Astrocyte (in vitro differentiated cells and primary cell): ENCODE results near the gene CARD10. TPM values are rescaled to one million over a fixed set of nuclear protein-coding genes. Genes with fewer than 3 reads are reported as not detected.

Source experiments
- DNase-seq: peaks from one replicate; pipeline ENCODE4 v3.0.0-alpha.2; 2010; ENCODE audit warnings: low read depth
- FAIRE-seq: peaks from 2 replicates; lab custom pipeline; 2011; peaks lifted over from hg19 to GRCh38; lab: Jason Lieb, UNC
- H2AFZ ChIP-seq: 2 replicates; pipeline ENCODE4 v1.6.0; 2012; ENCODE audit warnings: low read depth, low read length, inconsistent platforms
- H3K27ac ChIP-seq: 2 replicates; pipeline ENCODE4 v1.5.1; 2011; ENCODE audit warnings: low read depth, low read length, inconsistent platforms
- H3K27me3 ChIP-seq: 2 replicates; pipeline ENCODE4 v1.6.0; 2011; ENCODE audit warnings: low read length, inconsistent platforms; ENCODE audit not compliant: insufficient read depth
- H3K36me3 ChIP-seq: 2 replicates; pipeline ENCODE4 v1.5.1; 2011; ENCODE audit warnings: low read length, inconsistent platforms; ENCODE audit not compliant: insufficient read depth
- H3K4me1 ChIP-seq: 2 replicates; pipeline ENCODE4 v1.5.1; 2011; ENCODE audit warnings: low read length, inconsistent platforms; ENCODE audit not compliant: insufficient read depth
- H3K4me2 ChIP-seq: 2 replicates; pipeline ENCODE4 v1.6.0; 2012; ENCODE audit warnings: low read length, inconsistent platforms
- H3K4me3 ChIP-seq: 2 replicates; pipeline ENCODE4 v1.5.1; 2011; ENCODE audit warnings: low read depth, mild to moderate bottlenecking, low read length, inconsistent platforms; ENCODE audit not compliant: insufficient read depth
- H3K79me2 ChIP-seq: 2 replicates; pipeline ENCODE4 v1.6.0; 2012; ENCODE audit warnings: mild to moderate bottlenecking, low read length, inconsistent platforms; ENCODE audit not compliant: insufficient read depth
- H3K9ac ChIP-seq: 2 replicates; pipeline ENCODE4 v1.6.0; 2012; ENCODE audit warnings: mild to moderate bottlenecking, low read length, inconsistent platforms
- H3K9me3 ChIP-seq: 2 replicates; pipeline ENCODE4 v1.5.1; 2012; ENCODE audit warnings: low read depth, mild to moderate bottlenecking, low read length, inconsistent platforms; ENCODE audit not compliant: insufficient read depth
- H4K20me1 ChIP-seq: 2 replicates; pipeline ENCODE4 v1.6.0; 2012; ENCODE audit warnings: low read length, inconsistent platforms; ENCODE audit not compliant: insufficient read depth
- H3K27ac Mint-ChIP-seq: one replicate; pipeline ENCODE4 v1.8.0; 2021; ENCODE audit warnings: mild to moderate bottlenecking, mixed read lengths; ENCODE audit not compliant: unreplicated experiment
- H3K27me3 Mint-ChIP-seq: one replicate; pipeline ENCODE4 v1.8.0; 2021; ENCODE audit warnings: low read depth, mixed read lengths; ENCODE audit not compliant: unreplicated experiment
- H3K36me3 Mint-ChIP-seq: one replicate; pipeline ENCODE4 v1.8.0; 2021; ENCODE audit warnings: low read depth, mixed read lengths; ENCODE audit not compliant: unreplicated experiment
- H3K4me1 Mint-ChIP-seq: one replicate; pipeline ENCODE4 v1.8.0; 2021; ENCODE audit warnings: low read depth, mixed read lengths; ENCODE audit not compliant: unreplicated experiment
- H3K4me3 Mint-ChIP-seq: one replicate; pipeline ENCODE4 v1.8.0; 2021; ENCODE audit warnings: mild to moderate bottlenecking, moderate library complexity, mixed read lengths; ENCODE audit not compliant: unreplicated experiment
- H3K9me3 Mint-ChIP-seq: one replicate; pipeline ENCODE4 v1.8.0; 2021; ENCODE audit warnings: mild to moderate bottlenecking, mixed read lengths; ENCODE audit not compliant: unreplicated experiment
- CTCF ChIP-seq: IDR thresholded peaks from 2 replicates; pipeline ENCODE4 v1.5.1; 2011; ENCODE audit warnings: low read depth, mild to moderate bottlenecking, inconsistent platforms, low read length, moderate library complexity; ENCODE audit not compliant: insufficient read depth
- EZH2 ChIP-seq: IDR thresholded peaks from 2 replicates; pipeline ENCODE4 v1.6.1; 2012; ENCODE audit warnings: mild to moderate bottlenecking, low read length, inconsistent platforms; ENCODE audit not compliant: insufficient read depth
- total RNA-seq: library from RNA; stranded (reverse); gene quantifications from 2 replicates; pipeline ENCODE4 v1.2.1, GENCODE V29; 2021

The CARD10 gene
- total RNA-seq, 1 donor from 2014 or later, result 22.6 TPM

- DNase-seq (no peak), FAIRE-seq (no peak)
- Histone ChIP-seq H3K79me2 (no peaks in the 10 kb centered on the region), H3K9ac (no peak overlapping the region), H3K9me3 (no peaks in the 10 kb centered on the region), H3K27ac (no peak overlapping the region), H3K4me2 (no peak overlapping the region), H3K4me1 (peaks cover 9% of the 10 kb centered on the region), H3K27me3 (no peaks in the 10 kb centered on the region), H3K36me3 (no peaks in the 10 kb centered on the region), H2AFZ (no peak overlapping the region), H4K20me1 (no peaks in the 10 kb centered on the region), H3K4me3 (no peak overlapping the region)
- TF ChIP-seq CTCF, result no peak
- TF ChIP-seq EZH2, result no peak
- H3K27ac Mint-ChIP-seq, result no peak overlapping the region
- peaks cover 32% of the 10 kb centered on the region for H3K27me3 Mint-ChIP-seq
- H3K4me1 Mint-ChIP-seq, result peaks cover 8% of the 10 kb centered on the region
- no peak overlapping the region for H3K4me3 Mint-ChIP-seq
- no peaks in the 10 kb centered on the region for H3K9me3 Mint-ChIP-seq
- peaks cover 2% of the 10 kb centered on the region for H3K36me3 Mint-ChIP-seq
Observed at GRCh38 chr22:37483050-37483449, 36.2 kb downstream of the CARD10 start.

GRCh38 chr22:37482244-37482643 lies 37.0 kb downstream of the CARD10 start:
- FAIRE-seq, result no peak
- no peaks in the 10 kb centered on the region for H3K79me2 ChIP-seq

More at GRCh38 chr22:37482244-37482643, 37.0 kb downstream of the CARD10 start:
- peaks cover 32% of the 10 kb centered on the region for H3K27me3 Mint-ChIP-seq
- Histone ChIP-seq H2AFZ (no peak overlapping the region), H3K27me3 (no peaks in the 10 kb centered on the region), H3K4me3 (no peak overlapping the region), H3K4me1 (peaks cover 9% of the 10 kb centered on the region), H3K9me3 (no peaks in the 10 kb centered on the region), H3K9ac (no peak overlapping the region), H4K20me1 (no peaks in the 10 kb centered on the region), H3K27ac (no peak overlapping the region), H3K4me2 (no peak overlapping the region), H3K36me3 (no peaks in the 10 kb centered on the region)
- peaks cover 8% of the 10 kb centered on the region for H3K4me1 Mint-ChIP-seq
- no peak for DNase-seq
- H3K36me3 Mint-ChIP-seq, result peaks cover 2% of the 10 kb centered on the region
- no peak overlapping the region for H3K4me3 Mint-ChIP-seq
- no peak for TF ChIP-seq EZH2
- TF ChIP-seq CTCF, result no peak
- H3K27ac Mint-ChIP-seq, result no peak overlapping the region
- no peaks in the 10 kb centered on the region for H3K9me3 Mint-ChIP-seq
